ENCODE results near the gene PRKRA. TPM values are rescaled to one million over a fixed set of nuclear protein-coding genes. Genes with fewer than 3 reads are reported as not detected.

PRKRA gene
- total and polyA plus RNA-seq, 2 of the 8 experiments (the other 6 are each of a cell fraction or from before 2014, with no cell fraction given): 25.4 to 60.4 TPM

GRCh38 chr2:178474560-178474959 lies 23.6 kb upstream of the PRKRA start (continued):
- TF ChIP-seq RBBP5 (IDR thresholded peaks at IDR 0.05; ENCODE audit: borderline replicate concordance, low read depth, low read length) (no peak), EP300 (IDR thresholded peaks at IDR 0.05; ENCODE audit: borderline replicate concordance in 1 of 2, low read depth in 2 of 2, low read length in 2 of 2) (no peak)

Measured in H1 (cell line).